Brain microvascular endothelial cell (primary cell): ENCODE measurements around the gene INPP5B.

Experiments
- DNase-seq: peaks from one replicate; pipeline ENCODE4 v3.0.0-alpha.2; 2020
- H3K27ac ChIP-seq: fragments of 250-450 bp; sonication (Bioruptor Pico); 2 replicates; pipeline ENCODE4 v1.5.1; 2020; ENCODE audit warnings: mild to moderate bottlenecking, moderate library complexity
- H3K27me3 ChIP-seq: fragments of 250-450 bp; sonication (Bioruptor Pico); replicated peaks from 2 replicates; pipeline ENCODE4 v1.5.1; 2020; ENCODE audit warnings: mild to moderate bottlenecking
- H3K36me3 ChIP-seq: fragments of 250-450 bp; sonication (Bioruptor Pico); replicated peaks from 2 replicates; pipeline ENCODE4 v1.5.1; 2020; ENCODE audit warnings: mild to moderate bottlenecking
- H3K4me3 ChIP-seq: 2 replicates; pipeline ENCODE4 v1.5.1; 2011; ENCODE audit warnings: low read depth, mild to moderate bottlenecking, control low read depth, low read length, moderate library complexity
- in situ Hi-C: cut with HindIII; loops from 2 replicates; pipeline ENCODE4 v1.10.0; 2017; ENCODE audit warnings: low sequenced_read_pairs, low pct_ligation_motif_present
- TF ChIP-seq, protein P1 (sequence below): IDR thresholded peaks from 2 replicates; pipeline ENCODE4 v1.5.1; 2011; ENCODE audit warnings: low read depth, mild to moderate bottlenecking, moderate library complexity, low read length, control low read depth, inconsistent platforms; ENCODE audit errors: missing control alignments

INPP5B gene

DNA sequence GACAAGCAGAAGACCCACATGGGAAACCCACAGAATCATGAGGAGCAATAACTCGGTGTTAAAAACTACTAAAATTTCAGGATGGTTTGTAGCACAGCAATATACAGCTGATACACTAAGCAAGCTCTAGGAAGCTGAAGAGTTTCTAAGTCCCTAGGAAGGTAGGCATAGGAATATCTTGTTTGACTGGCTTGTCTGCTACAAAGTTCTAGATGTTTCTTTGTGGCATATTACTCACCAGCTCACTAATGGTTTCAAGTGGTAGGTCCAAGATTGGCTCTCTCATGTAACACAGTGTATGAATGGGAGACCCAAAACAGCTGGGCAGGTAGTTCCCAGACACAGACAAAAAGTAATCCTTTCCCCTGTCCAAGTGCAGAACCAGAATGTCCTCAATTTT lies 74.2 kb downstream of the INPP5B start:
- Histone ChIP-seq H3K27ac (no peak overlapping the region), H3K36me3 (peaks cover 36% of the 10 kb centered on the region), H3K27me3 (no peaks in the 10 kb centered on the region), H3K4me3 (no peak overlapping the region)
- in situ Hi-C loops = no loop called here
- no peak for DNase-seq
- TF ChIP-seq, protein P1, sequence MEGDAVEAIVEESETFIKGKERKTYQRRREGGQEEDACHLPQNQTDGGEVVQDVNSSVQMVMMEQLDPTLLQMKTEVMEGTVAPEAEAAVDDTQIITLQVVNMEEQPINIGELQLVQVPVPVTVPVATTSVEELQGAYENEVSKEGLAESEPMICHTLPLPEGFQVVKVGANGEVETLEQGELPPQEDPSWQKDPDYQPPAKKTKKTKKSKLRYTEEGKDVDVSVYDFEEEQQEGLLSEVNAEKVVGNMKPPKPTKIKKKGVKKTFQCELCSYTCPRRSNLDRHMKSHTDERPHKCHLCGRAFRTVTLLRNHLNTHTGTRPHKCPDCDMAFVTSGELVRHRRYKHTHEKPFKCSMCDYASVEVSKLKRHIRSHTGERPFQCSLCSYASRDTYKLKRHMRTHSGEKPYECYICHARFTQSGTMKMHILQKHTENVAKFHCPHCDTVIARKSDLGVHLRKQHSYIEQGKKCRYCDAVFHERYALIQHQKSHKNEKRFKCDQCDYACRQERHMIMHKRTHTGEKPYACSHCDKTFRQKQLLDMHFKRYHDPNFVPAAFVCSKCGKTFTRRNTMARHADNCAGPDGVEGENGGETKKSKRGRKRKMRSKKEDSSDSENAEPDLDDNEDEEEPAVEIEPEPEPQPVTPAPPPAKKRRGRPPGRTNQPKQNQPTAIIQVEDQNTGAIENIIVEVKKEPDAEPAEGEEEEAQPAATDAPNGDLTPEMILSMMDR = no peak

DNA sequence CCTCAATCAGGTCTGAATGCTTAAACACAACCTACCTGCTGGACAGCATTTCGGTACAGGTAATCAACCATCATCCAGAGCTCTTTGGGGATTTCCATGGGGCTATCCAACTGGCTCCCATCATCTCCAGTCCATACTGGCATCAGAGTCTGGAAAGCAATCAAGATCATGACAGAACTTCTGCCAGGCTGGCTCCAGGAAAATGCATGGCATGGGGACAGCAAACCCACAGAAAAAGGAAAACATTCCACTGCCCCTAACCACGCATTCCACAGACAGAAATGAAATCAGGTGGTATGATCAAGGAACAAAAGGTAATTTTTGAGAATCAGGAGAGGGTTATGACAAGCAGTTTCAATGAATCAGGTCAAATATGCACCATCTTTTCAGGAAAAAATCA lies 78.4 kb downstream of the INPP5B start:
- Histone ChIP-seq H3K4me3 (no peak overlapping the region), H3K27ac (no peak overlapping the region), H3K27me3 (no peaks in the 10 kb centered on the region), H3K36me3 (peaks cover 38% of the 10 kb centered on the region)
- in situ Hi-C loops = no loop called here
- TF ChIP-seq, protein P1 = no peak
- DNase-seq = no peak

DNA sequence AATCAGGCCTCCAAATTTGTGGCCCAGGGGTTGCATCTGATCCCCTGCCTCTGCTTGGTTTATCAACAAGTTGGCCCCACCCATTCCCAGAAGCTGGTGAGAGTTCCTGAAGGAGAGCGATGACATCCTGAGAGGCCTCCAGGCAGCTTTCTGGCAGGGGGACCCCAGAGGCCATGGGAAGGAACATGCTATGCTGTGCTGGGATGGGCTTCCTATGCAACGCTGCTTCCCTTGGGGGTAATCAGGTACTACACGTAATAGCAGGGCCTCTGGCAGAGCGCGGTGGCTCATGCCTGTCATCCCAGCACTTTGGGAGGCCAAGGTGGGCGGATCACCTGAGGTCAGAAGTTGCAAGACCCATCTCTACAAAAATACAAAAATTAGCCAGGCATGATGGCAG lies 79.1 kb downstream of the INPP5B start:
- H3K36me3 ChIP-seq = peaks cover 31% of the 10 kb centered on the region
- TF ChIP-seq, protein P1 = no peak
- no peak overlapping the region for H3K4me3 ChIP-seq
- no peak for DNase-seq
- H3K27ac ChIP-seq = no peak overlapping the region
- in situ Hi-C loops = no loop called here
- no peaks in the 10 kb centered on the region for H3K27me3 ChIP-seq

DNA sequence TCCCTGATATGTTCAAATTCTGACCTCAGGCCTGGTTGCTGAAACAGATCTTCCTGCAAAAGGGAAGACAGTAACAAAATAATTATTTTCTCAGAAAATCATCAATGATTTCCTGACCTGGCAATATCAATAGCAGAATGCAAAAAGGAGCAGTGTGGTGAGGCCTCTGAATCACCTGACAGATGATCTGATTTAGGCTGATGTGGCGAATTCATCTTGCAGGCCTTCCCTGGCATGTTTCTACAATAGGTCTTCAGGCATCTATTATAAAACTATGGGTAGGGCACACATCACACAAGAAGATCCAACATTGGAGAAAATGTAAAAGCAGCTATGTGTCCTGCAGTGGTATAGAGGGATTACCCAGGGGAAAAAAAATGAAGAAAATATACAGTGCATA lies 80.4 kb downstream of the INPP5B start:
- Histone ChIP-seq H3K27me3 (no peaks in the 10 kb centered on the region), H3K27ac (no peak overlapping the region), H3K4me3 (no peak overlapping the region), H3K36me3 (peaks cover 26% of the 10 kb centered on the region)
- DNase-seq = no peak
- in situ Hi-C loops = no loop called here
- TF ChIP-seq, protein P1 = no peak

DNA sequence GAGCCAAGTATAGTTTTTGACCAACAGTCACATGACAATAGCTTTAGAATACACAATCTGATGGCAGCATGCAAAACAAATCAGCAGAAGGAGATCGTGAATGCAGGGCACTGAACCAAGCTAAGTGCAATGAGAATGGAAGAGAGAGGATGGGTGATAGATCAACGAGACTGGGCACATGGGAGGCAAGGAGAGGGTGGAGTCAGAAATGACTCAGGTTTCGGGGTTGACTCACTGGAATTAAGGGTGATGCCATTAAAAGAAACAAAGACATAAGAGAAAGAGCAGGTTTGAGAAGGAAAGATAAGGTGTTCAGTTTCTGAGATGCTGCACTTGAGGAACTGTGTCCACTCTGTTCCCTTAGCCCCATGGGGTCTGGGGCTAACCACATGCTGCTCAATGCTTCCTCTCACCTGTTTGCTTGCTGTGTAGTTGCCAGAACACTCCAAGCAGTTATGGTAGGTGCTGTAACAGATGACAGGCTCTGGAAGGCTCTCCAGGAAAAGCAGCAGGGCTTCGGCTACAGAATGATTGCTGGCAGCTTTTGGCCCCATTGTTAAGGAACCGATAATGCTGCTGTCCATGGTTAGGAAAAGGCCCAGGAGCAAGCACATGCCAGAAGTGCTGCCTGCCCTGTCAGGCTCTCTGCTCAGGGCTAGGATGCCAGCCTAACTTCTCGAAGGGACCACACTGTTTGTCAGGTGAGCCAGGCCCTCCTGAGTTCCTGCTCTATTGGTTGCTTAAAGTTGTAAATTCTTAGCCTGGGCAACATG lies 81.3 kb downstream of the INPP5B start:
- no peaks in the 10 kb centered on the region for H3K27me3 ChIP-seq
- no peak overlapping the region for H3K4me3 ChIP-seq
- in situ Hi-C loops = no loop called here
- TF ChIP-seq, protein P1 = no peak
- peaks cover 29% of the 10 kb centered on the region for H3K36me3 ChIP-seq
- peak; percentile 29 for DNase-seq
- H3K27ac ChIP-seq = no peak overlapping the region

DNA sequence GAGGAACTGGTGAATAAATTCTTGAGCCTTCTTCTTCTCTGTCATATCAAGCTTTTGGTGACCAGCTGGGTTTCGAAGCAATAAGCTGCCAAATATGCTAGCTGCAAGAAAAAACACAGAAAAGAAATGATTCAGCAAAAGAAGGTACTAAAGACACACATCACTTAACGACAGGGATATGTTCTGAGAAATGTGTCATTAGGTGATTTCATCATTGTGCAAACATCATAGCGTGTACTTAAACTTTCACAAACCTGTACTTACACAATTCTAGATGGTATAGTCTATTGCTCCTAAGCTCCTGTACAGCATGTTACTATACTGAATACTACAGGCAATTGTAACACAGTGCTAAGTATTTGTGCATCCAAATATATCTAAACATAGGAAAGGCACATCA lies 84.5 kb downstream of the INPP5B start:
- Histone ChIP-seq H3K36me3 (peaks cover 16% of the 10 kb centered on the region), H3K27ac (no peak overlapping the region), H3K27me3 (no peaks in the 10 kb centered on the region), H3K4me3 (no peak overlapping the region)
- no peak for DNase-seq
- in situ Hi-C loops = no loop called here
- TF ChIP-seq, protein P1 = no peak
